ENCODE data around the gene VPS52. TPM values are rescaled to one million over a fixed set of nuclear protein-coding genes. Genes with fewer than 3 reads are reported as not detected.
"Not testable (repeated sequence)": the region's sequence is repeated elsewhere in the genome, so short reads cannot be mapped to it uniquely, and the experiment has no call there.

VPS52 gene
- total and polyA plus RNA-seq, 9 of the 15 experiments (the other 6 are each of a cell fraction or from before 2014, with no cell fraction given), result 24.4 to 103 (median 40.2) TPM

DNA sequence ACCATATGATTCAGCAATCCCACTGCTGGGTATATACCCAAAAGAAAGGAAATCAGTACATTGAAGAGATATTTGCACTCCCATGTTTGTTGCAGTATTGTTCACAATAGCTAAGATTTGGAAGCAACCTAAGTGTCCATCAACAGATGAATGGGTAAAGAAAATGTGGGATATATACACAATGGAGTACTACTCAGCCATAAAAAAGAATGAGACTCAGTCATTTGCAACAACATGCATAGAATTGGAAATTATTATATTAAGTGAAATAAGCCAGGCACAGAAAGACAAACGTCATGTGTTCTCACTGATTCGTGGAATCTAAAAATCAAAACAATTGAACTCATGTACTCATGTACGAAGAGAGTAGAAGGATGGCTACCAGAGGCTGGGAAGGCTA lies 9.2 kb downstream of the VPS52 start:
- POLR2A ChIA-PET, result interaction anchor here (0.6 to 5.2 kb wide), 3 partner anchors 9 to 291 kb away, joined by 3 to 35 read pairs (median 30); partner anchors contain the start of genes RPS18 and VPS52

DNA sequence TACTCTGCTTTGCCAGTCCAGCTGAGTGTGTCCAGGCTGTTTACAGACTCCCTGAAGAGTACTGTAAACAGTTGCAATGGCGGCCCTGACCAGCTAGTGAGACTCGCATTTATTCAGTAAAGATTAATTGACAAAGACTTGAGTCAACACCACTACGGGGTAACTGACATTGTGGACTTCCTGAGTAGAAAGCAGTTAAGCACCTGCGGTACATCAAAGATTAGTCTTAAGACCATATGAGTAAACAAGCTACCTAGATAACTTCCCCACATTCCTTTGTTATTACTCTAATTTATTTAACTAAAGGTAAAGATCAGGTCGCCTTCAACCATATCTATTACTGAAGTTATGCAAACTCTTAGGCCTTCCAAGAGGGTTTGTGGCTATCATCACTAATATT lies 12.6 kb downstream of the VPS52 start:
- TF ChIP-seq MEIS2 (IDR thresholded peaks at IDR 0.05; ENCODE audit: partially characterized antibody), result no peak
- no peak for TF ChIP-seq ZNF584 (CRISPR knock-in tag; IDR thresholded peaks at IDR 0.05; ENCODE audit: low read depth)
- TF ChIP-seq RNF2 (IDR thresholded peaks at IDR 0.05), result no peak
- no peak for TF ChIP-seq MAZ (CRISPR knock-in tag; conservative IDR thresholded peaks at IDR 0.05 in 1 of 2, IDR thresholded peaks at IDR 0.05 in 1 of 2)
- TF ChIP-seq PML (IDR thresholded peaks at IDR 0.05; ENCODE audit: low read length), result no peak
- TF ChIP-seq TARDBP (IDR thresholded peaks at IDR 0.05), result no peak
- TF ChIP-seq ZNF232 (CRISPR knock-in tag; IDR thresholded peaks at IDR 0.05), result no peak
- TF ChIP-seq ZSCAN29 (IDR thresholded peaks at IDR 0.05), result no peak
- no peak for TF ChIP-seq BRD9 (IDR thresholded peaks at IDR 0.05; ENCODE audit: low read depth, partially characterized antibody)
- no peak for TF ChIP-seq NKRF (IDR thresholded peaks at IDR 0.05; ENCODE audit: borderline replicate concordance)
- TF ChIP-seq CBFA2T2 (conservative IDR thresholded peaks at IDR 0.05), result no peak
- TF ChIP-seq SNIP1 (IDR thresholded peaks at IDR 0.05; ENCODE audit: low read depth), result no peak
- POLR2A ChIA-PET, result interaction anchor here (0.7 to 2.9 kb wide), 3 partner anchors 10 to 725 kb away, joined by 3 to 20 read pairs (median 6); partner anchors contain the start of genes RPS18 and VPS52

More for the DNA sequence above, 9.2 kb downstream of the VPS52 start:
- H3K27ac ChIP-seq (ENCODE audit: extremely low read depth, low read depth, low read length); H4K20me1 ChIP-seq (replicated peaks; ENCODE audit: control insufficient read depth, insufficient read depth, low read length); H3K4me1 ChIP-seq (replicated peaks in 1 of 2; ENCODE audit: control insufficient read depth in 2 of 2, insufficient read depth in 2 of 2, low read length in 2 of 2); in situ Hi-C loops (cut with MboI); H3K9ac ChIP-seq (ENCODE audit: insufficient read depth in 1 of 2, low read depth in 2 of 2, low read length in 2 of 2); H3K4me2 ChIP-seq (ENCODE audit: insufficient read depth, low read length); BruUV-seq (replicated peaks); CTCF ChIA-PET (ENCODE audit: low intra/inter-chr PET ratio); H3K9me3 ChIP-seq (replicated peaks; ENCODE audit: control insufficient read depth, insufficient read depth, low read depth, low read length); FAIRE-seq; H3K27me3 ChIP-seq (ENCODE audit: control insufficient read depth in 2 of 2, insufficient read depth in 2 of 2, low read length in 2 of 2); intact Hi-C loops (cut with micrococcal nuclease); H2AFZ ChIP-seq (ENCODE audit: low read depth, low read length); ATAC-seq; DNase-seq (ENCODE audit: extremely low read depth in 1 of 4, low spot score in 3 of 4); H3K9me1 ChIP-seq (ENCODE audit: control insufficient read depth, insufficient read depth, low read length); H3K4me3 ChIP-seq; H3K79me2 ChIP-seq (ENCODE audit: control insufficient read depth, insufficient read depth, low read length): not testable (repeated sequence)
- 65% methylated on average over 3 of the region's 3 CpGs for WGBS (ENCODE audit: insufficient coverage, low coverage, missing lambda C conversion rate)
- TF ChIP-seq RBM25 (IDR thresholded peaks at IDR 0.05; ENCODE audit: low read depth, low read length, severe bottlenecking) (peak; percentile 32), ZNF146 (CRISPR knock-in tag; IDR thresholded peaks at IDR 0.05; ENCODE audit: unreplicated experiment) (peak; percentile 78)
- H3K36me3 ChIP-seq (ENCODE audit: control insufficient read depth, insufficient read depth, low read length), result peaks cover 79% of the 10 kb centered on the region

More for the DNA sequence above, 12.6 kb downstream of the VPS52 start:
- Histone ChIP-seq H2AFZ (ENCODE audit: low read depth, low read length) (no peak overlapping the region), H3K27ac (ENCODE audit: extremely low read depth, low read depth, low read length) (no peak overlapping the region), H3K4me2 (ENCODE audit: insufficient read depth, low read length) (no peak overlapping the region), H3K9me1 (ENCODE audit: control insufficient read depth, insufficient read depth, low read length) (no peaks in the 10 kb centered on the region), H3K27me3 (ENCODE audit: control insufficient read depth in 2 of 2, insufficient read depth in 2 of 2, low read length in 2 of 2) (no peaks in the 10 kb centered on the region), H3K9me3 (replicated peaks; ENCODE audit: control insufficient read depth, insufficient read depth, low read depth, low read length) (no peaks in the 10 kb centered on the region), H3K36me3 (ENCODE audit: control insufficient read depth, insufficient read depth, low read length) (peaks cover 57% of the 10 kb centered on the region), H3K79me2 (ENCODE audit: control insufficient read depth, insufficient read depth, low read length) (no peaks in the 10 kb centered on the region), H4K20me1 (replicated peaks; ENCODE audit: control insufficient read depth, insufficient read depth, low read length) (no peaks in the 10 kb centered on the region), H3K4me3 (no peak overlapping the region), H3K9ac (ENCODE audit: insufficient read depth in 1 of 2, low read depth in 2 of 2, low read length in 2 of 2) (no peak overlapping the region), H3K4me1 (replicated peaks in 1 of 2; ENCODE audit: control insufficient read depth in 2 of 2, insufficient read depth in 2 of 2, low read length in 2 of 2) (no peaks in the 10 kb centered on the region; a peak in 1 of 5 replicates)
- 79% methylated on average over 5 of the region's 5 CpGs for WGBS (ENCODE audit: insufficient coverage, low coverage, missing lambda C conversion rate)
- ATAC-seq (no peak), DNase-seq (ENCODE audit: extremely low read depth in 1 of 4, low spot score in 3 of 4) (no peak), FAIRE-seq (no peak)
- intact Hi-C loops (cut with micrococcal nuclease), result no loop called here
- BruUV-seq (replicated peaks), result no TSS peak
- in situ Hi-C loops (cut with MboI), result no loop called here
- CTCF ChIA-PET (ENCODE audit: low intra/inter-chr PET ratio), result no interaction called here
